Measurements from ENCODE around the gene SLC6A1. TPM values are rescaled to one million over a fixed set of nuclear protein-coding genes. Genes with fewer than 3 reads are reported as not detected.
A peak's percentile ranks its signal among the peaks of the same experiment; 100 is the strongest.

The SLC6A1 gene
- total and polyA plus RNA-seq, 2 of the 8 experiments (the other 6 are each of a cell fraction or from before 2014, with no cell fraction given), result 0.30 to 0.63 TPM

- H3K36me3 ChIP-seq (ENCODE audit: control insufficient read depth in 2 of 4, insufficient read depth in 4 of 4, low read length in 3 of 4), result no peaks in the 10 kb centered on the region
- H4K91ac ChIP-seq (replicated peaks; ENCODE audit: insufficient read length, low read length), result no peak overlapping the region
- H2BK20ac ChIP-seq (ENCODE audit: low read length), result no peak overlapping the region
- no peak overlapping the region for H3K27ac ChIP-seq (ENCODE audit: low read depth, low read length)
- H3K18ac ChIP-seq (ENCODE audit: extremely low read depth, low read length), result no peak overlapping the region
- no peak overlapping the region for H4K5ac ChIP-seq (ENCODE audit: insufficient read length, low read depth, low read length)
- H3K4ac ChIP-seq (replicated peaks; ENCODE audit: insufficient read length, low read depth, low read length), result no peak overlapping the region
- H3K27me3 ChIP-seq (replicated peaks in 1 of 4; ENCODE audit: control insufficient read depth in 3 of 4, extremely low read depth in 1 of 4, insufficient read depth in 3 of 4, low read length in 3 of 4), result no peaks in the 10 kb centered on the region
- no peak overlapping the region for H3K56ac ChIP-seq (replicated peaks; ENCODE audit: insufficient read length, low read depth, low read length)
- H3K4me3 ChIP-seq (ENCODE audit: extremely low read depth in 1 of 4, insufficient read depth in 2 of 4, low read depth in 3 of 4, low read length in 4 of 4), result no peak overlapping the region
- no peak overlapping the region for H3K14ac ChIP-seq (ENCODE audit: insufficient read length)
- TF ChIP-seq FOSL1 (IDR thresholded peaks at IDR 0.05; ENCODE audit: insufficient read depth, low read depth, low read length), result no peak
- TF ChIP-seq CHD1 (IDR thresholded peaks at IDR 0.05; ENCODE audit: low read depth, low read length), result no peak
- TF ChIP-seq JUN (IDR thresholded peaks at IDR 0.05; ENCODE audit: low read depth, low read length), result no peak
- no peak for TF ChIP-seq GTF2F1 (IDR thresholded peaks at IDR 0.05; ENCODE audit: borderline replicate concordance, low read depth, low read length)
- no peak for TF ChIP-seq BRCA1 (IDR thresholded peaks at IDR 0.05; ENCODE audit: low read depth, low read length)
- no peak overlapping the region for H2BK120ac ChIP-seq (replicated peaks; ENCODE audit: low read depth, low read length)
- WGBS, 2 experiments (ENCODE audit: extremely low coverage in 1 of 2, insufficient coverage in 1 of 2, insufficient read length in 1 of 2, insufficient replicate concordance in 2 of 2, low coverage in 1 of 2, low lambda C conversion rate in 2 of 2, missing lambda C conversion rate in 1 of 2), result 79% methylated on average over 6 of the region's 6 CpGs; no CpG with 5 or more reads in 1 of the 2 experiments
- no peak overlapping the region for H2BK5ac ChIP-seq (ENCODE audit: low read depth, low read length)
- FAIRE-seq, result no peak
- H2AFZ ChIP-seq (ENCODE audit: low read length), result no peak overlapping the region
- H4K20me1 ChIP-seq (replicated peaks in 1 of 2; ENCODE audit: control insufficient read depth in 1 of 2, insufficient read depth in 2 of 2, low read length in 2 of 2), result no peaks in the 10 kb centered on the region
- H3K23ac ChIP-seq (ENCODE audit: insufficient read length), result no peak overlapping the region
- H2AK5ac ChIP-seq (ENCODE audit: low read depth, low read length), result no peak overlapping the region
- no peak overlapping the region for H2BK15ac ChIP-seq (ENCODE audit: low read length)
- H4K8ac ChIP-seq (ENCODE audit: extremely low read depth, insufficient read depth, low read length), result no peak overlapping the region
- CTCF ChIA-PET (ENCODE audit: partially characterized antibody), result interaction anchor here (0.6 to 6.6 kb wide), 4 partner anchors 15 to 462 kb away, joined by 3 to 38 read pairs (median 4); no protein-coding TSS in a partner anchor
- H2BK12ac ChIP-seq (ENCODE audit: low read depth, low read length), result no peak overlapping the region
- DNase-seq (ENCODE audit: low read depth in 1 of 2, low spot score in 2 of 2), result no peak
- no peaks in the 10 kb centered on the region for H3K79me1 ChIP-seq (ENCODE audit: low read depth, low read length)
- H3K4me2 ChIP-seq (ENCODE audit: insufficient read depth in 1 of 2, low read depth in 2 of 2, low read length in 2 of 2), result peak overlapping the region in 1 of 2 experiments; percentile 13; a peak in 1 of 4 replicates
- H3K9me3 ChIP-seq (ENCODE audit: insufficient read depth in 2 of 2, low read depth in 1 of 2, low read length in 1 of 2), result peaks cover 4 to 9% of the 10 kb centered on the region in 2 experiments; a peak in 2 of 4 replicates
- no peaks in the 10 kb centered on the region for H3K79me2 ChIP-seq (ENCODE audit: control insufficient read depth in 1 of 2, insufficient read depth in 2 of 2, low read length in 2 of 2)
- H3K4me1 ChIP-seq (replicated peaks in 1 of 4; ENCODE audit: control insufficient read depth in 3 of 4, insufficient read depth in 4 of 4, low read length in 3 of 4), result peaks cover 0 to 3% (median 0%) of the 10 kb centered on the region in 4 experiments; a peak in 1 of 7 replicates
- H3K9ac ChIP-seq (replicated peaks in 1 of 4; ENCODE audit: extremely low read depth in 1 of 4, low read depth in 3 of 4, low read length in 3 of 4), result no peak overlapping the region
- POLR2A ChIA-PET (ENCODE audit: partially characterized antibody), result no interaction called here
- no peaks in the 10 kb centered on the region for H3K23me2 ChIP-seq (ENCODE audit: low read depth, low read length)
Measured at GRCh38 chr3:11076711-11077110, 84.2 kb downstream of the SLC6A1 start.

Data from H1 (cell line).